HG03457 (cell line): ENCODE data around the gene GRP.

Experiments
- ATAC-seq: cut with Tn5 transposase; IDR thresholded peaks from one replicate; pipeline ENCODE4 v1.9.1; 2021; ENCODE audit warnings: moderate number of reproducible peaks; ENCODE audit not compliant: unreplicated experiment

Gene GRP

DNA sequence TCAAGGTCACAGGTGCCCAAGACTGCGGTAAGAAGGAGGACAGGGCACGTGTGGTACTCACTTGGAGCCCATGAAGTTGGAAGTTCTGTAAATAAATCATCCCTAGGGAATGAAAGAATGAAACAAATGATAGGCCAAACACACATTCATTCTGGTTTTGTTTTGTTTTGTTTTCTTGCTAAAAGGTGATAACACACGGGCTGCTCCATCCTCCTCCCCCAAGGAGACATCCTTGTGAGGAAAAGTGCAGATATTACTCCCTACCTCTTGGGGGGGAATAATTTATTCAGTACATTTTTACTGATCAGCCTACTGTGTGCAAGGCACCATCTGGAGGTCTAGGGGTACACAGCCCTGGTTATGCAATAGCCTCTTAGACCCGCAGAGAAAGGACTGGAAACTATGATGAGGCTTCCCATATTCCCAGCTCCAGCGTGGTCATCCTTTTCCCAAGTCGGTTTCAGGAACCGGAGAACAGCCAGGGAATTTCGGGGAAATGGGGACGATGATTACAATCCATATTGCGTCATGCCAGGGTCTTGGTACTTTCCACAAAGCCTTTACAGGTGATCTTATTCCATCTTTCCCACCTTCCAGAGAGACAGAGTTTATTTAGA lies 47.0 kb downstream of the GRP start:
- no peak for ATAC-seq

DNA sequence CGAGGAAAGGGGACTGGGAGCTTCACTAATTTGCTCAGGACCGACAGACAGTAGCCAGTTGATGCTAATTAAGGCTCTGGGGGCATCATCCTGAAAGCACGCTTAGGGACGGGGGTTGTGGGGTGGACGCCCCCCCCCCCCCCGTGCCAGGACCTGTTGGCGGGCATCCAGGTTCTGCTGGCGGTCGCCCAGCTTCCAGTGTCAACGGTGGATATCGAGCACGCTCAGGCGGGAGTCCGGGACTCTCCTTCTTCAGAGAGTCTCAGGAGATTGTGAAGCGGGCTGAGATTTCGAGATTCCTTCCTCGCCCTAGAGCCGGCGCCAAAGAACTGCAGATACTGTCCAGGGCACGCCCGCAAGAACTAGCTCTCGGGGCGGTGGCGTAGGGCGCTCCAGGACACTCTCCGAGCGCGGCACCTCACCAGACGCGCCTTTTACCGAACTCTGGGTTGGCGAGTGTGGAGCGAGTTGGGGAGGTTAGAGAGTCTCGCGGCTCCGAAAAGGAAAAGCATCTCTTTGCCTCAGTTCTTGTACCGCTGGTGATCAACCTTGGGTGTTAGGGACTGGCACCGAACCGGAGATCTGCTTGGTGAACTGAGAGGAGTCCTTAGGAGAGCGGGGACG lies 47.7 kb downstream of the GRP start:
- no peak for ATAC-seq

DNA sequence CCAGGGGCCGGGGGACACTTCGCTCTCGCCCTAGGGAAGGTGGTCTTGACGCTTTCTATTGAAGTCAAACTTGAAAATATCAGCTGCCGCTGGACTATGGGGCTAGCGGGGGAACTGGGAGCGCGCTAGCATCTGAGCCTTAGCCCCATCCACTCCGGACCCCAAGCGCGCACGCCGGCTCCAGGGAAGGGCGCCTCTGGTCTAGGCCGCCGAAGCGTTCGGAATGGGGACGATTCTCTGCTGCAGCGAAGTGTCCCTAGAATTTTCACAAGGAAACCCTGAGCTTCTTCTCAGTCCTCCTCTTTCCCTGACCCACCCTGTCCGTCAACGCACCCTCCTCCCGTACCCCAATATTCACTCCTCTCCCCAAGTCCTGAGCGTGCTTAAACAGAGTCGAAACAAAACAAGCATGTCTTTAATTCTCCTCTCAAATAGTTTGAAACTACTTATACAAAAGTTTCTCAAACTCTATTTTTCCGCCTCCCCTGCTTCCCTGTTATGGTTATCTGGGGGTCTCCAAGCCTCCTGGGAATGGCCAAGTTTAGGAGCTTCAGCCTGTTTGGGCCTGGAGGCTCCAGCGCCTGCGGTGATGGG lies 48.3 kb downstream of the GRP start:
- no peak for ATAC-seq

DNA sequence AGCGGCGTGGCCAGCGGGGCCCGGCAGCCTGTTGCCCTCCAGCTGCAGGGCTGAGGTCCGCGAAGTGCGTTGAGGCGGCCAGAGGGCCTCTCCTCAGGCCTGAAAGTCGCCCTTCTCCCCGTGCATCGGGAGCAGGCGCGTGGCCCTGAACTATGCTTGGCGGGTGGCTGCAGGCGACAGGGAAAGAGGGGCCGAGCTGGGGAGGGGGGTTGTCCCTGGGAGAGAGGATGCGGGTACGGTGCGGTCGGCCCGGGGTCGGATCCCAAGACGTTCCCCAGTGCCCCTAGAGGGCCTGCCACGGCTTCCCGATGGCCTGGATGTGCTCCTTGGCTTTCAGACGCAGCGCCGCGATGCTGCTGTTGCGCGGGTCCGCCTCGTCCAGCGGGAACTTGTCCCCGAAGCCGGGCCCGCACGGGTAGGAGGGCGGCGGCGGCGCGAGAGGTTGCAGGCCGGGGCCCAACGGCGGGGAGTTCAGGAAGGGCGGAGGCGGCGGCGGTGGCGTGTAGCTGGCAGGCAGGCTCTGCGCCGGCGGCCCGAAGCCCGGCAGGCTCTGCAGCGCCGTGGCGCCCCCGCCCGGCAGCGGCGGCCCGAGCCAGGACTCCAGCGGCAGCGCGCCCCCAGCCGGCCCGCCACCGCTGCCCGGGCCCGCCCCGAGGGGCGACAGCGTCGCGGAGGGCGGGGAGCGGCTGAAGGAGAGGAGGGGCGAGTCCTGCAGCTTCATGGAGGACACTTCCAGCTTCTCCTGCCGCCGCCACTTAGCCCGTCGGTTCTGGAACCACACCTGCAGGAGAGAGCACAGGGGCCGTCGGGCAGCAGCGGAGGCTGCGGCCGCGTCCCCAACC lies 49.0 kb downstream of the GRP start:
- no peak for ATAC-seq

DNA sequence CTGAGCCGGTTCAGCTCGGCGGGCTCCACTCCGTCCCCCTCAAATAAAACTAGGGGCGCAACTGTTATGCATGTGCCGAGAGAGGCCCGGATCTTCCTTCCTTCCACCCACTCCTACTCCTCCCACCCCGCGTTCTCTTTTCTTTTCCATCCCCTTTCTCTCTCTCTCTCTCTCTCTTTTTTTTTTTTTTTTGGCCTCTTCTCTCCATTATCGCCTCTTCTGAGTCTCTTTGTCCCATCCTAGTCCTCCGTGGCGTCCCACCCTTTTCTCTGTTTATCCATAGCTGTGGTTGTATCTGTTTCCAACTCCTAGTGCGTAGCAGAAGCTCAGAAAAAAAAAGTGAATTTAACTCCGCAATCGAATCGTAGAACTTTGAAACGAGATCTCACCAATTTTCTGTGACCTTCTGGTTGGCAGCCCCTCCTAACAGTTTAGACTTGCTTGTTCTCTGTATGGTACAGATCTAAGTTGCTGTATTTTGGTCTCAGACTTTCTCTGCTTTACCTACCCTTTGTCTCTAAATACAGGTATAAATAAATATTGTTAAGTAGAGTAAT lies 49.7 kb downstream of the GRP start:
- no peak for ATAC-seq

DNA sequence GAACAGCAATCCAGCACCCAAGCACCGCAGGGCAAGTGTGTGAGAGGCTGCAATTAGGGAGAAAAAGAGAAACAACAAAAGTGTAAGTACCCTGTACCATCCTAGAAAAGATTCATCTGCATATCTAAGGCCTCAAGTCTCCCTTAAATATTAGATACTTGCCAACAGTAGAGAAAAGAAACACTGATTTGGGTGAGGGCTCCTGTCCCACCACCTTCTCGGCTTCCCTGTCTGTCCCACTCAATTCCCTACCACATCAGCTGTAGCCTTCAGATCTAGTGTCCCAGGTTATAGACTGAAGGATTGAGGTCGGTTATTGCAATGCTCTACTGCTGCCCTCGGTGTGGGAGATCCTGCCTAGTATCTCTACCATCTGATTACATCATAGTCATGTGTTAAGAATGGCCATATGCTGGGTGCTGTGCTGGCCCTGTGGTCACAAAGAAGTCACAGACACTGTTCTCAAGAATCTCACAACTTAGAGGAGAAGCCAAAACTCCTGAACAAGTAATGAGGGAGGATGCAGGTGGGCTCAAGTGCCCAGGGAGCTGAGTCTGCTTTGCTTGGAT lies 50.8 kb downstream of the GRP start:
- ATAC-seq = no peak

- no peak for ATAC-seq
Measured at GRCh38 chr18:59271606-59272220, 51.8 kb downstream of the GRP start.

DNA sequence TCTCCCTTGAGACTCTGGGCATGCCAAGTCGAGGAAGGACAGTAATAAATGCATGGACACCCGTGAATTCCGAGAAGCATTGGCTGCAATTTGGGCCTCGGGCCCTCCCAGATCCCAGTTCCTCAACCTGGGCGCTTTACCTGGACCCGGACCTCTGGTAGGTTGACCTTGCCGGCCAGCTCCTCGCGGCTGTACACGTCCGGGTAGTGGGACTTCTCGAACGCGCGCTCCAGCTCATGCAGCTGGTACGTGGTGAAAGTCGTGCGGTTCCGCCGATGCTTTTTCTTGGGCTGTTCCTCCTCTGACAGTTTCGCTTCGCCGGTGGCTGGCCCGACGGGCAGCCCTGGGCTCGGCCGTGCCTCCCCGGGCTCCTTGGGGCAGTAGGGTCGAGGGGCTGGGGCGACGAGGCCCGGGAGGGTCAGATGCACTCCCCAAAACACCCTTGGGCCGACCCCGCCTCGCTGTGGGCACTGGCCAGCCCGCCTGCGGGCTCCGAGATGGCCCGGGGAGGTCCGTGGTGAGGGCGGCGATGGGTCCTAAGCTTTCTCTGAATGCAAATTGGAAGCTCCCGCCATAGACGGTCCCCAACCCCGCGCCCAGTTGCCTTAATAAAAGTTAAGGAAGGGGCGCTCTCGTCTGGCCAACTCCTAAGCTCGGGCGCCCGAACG lies 52.4 kb downstream of the GRP start:
- ATAC-seq = no peak

DNA sequence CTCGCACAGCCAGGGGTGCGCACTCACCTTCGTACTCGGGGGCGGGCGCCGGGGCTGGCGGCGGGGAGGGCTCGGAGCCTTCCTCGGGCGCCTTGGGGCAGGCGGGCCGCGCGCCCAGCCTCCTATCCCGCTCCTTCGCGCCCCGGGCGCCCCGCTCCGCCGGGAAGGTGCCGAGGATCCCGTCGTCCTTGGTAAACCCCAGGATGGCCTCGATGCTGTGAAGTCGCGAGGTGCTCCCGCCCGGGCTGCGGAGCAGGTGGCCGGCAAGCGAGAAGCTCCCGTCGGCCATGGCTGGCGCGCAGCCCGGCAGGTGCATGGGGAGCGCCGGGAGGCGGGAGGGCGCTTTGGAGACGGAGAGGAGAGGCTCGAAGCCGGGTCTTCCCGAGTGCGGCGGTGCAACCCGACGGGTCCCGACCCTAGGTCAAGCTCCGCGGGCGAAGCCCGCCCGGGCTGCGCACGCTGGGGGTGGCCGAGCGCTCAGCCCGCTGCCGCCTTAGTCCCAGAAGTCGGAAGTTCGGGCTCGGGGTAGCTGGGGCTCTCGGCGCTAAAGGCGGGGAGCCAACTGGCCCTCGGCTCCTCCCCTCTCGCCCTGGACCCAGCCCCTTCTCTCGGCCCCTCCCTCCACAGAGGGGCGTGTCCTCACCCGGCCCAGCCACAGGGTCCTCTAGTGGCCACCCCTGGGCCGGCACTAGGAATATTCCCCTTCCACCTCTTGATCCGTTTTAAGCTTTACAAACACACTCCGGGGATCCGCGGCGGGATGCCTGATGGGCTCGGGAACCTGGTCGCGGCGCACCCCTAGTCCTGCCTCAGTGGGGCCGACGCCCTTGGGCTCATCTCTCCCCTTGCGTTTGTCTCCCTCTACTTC lies 53.2 kb downstream of the GRP start, which contains the start of gene RAX:
TSS of gene RAX (minus strand) at position 564 of the 868 bp plus-strand sequence. CDS start at position 316, 248 bp downstream.
- no peak for ATAC-seq

- no peak for ATAC-seq
Measured at GRCh38 chr18:59273759-59274532, 54.0 kb downstream of the GRP start.

DNA sequence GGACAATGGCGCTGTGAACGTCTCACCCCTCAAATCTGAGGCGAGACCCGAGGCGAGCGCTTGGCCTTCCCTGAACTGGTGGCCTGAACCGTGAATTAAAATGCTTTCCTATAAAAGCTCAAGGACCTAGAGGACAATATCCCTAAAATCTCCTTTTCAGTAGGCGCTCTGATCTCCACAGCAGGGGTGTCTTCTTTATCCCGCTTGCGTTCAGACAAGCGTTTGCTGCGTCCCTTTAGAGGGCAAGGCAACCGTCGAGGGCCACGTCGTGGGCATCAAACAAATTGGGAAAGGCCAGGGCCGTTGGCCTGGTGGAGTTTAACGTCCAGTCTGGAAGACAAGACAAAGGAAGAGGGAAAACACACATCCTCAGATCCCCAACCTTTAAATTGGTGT lies 54.6 kb downstream of the GRP start:
- no peak for ATAC-seq

DNA sequence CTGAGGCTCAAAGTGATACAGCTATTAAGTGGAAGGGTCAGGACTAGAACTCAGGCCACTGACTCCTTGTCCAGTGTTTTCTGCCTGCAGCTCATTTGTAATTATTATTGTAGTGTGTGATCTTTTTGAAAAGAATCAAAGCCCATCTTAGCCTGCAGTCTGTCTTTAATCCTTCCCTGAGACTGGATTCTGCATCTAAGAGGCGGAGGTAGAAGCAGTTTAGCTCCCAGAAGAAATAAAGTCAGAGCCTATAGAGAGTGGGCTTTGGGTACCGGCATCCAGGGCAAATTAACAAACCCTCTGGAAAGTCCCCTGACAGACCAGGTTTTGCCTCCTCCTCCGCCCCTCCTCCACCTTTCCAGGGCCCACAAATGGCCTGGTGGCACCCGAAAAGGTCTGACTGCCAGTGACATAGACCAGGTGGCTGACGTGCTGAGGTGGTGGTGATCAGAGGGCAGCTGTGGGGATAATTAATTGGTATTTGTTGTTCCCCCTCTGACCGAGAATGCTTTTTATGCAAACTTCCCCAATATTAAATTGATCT lies 55.5 kb downstream of the GRP start:
- no peak for ATAC-seq

DNA sequence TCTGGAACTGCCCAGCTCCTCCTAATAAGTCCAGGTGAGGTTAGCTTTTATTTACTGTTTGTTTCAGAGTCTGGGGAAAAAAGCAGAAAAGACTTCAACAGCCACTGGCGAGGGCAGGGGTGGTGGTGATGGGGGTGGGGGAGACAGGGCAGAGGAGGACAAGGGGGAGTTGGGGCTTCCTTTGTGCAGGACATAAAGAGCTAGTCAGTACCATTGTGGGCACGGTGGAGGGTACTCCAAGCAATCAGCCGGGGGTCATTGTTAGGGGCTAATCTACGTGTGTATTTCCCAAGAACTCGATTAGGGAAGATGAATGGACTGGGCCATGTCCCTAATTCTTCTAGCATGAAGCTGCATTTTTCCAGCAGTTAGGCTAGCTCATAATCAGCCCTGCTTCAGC lies 56.1 kb downstream of the GRP start:
- no peak for ATAC-seq

GRCh38 chr18:59278793-59279192 lies 58.8 kb downstream of the GRP start:
- ATAC-seq = no peak

DNA sequence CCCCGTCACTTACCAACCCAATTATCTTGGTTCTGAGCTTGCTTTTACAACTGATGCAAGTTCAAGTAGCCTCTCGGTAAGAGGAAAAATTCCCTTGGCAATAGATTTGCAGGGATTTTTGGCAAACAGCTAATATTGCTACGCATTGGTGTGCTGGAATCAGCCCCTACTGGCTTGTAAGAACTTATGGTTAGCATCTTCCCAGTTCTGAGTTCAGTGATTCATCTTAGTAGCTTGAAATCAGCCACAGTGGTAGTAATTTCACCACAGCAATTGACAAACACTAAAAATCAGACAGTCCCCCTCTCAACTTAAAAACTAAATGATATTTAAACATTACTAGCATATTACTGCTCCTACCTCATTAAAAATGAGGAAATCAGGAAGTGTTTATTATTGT lies 59.2 kb downstream of the GRP start:
- ATAC-seq = no peak

DNA sequence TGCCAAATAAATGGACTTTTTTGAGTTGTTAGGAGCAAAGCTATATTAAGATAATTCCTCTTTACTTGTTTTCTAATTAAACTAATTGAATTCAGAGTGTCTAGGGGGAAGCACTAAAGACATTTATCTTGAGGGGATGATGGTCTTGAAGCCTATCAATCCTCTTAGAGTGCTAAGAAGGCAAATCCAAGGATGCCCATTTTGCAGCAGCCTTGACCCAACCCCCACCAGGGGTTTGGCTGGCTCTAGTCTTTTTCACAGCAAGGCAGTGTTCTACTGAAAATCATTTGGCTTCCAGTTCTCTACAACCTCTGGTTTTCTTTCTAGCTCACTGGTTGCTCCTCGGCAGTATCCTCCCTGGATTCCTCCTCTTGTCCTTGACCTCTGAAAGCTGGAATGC lies 59.8 kb downstream of the GRP start:
- no peak for ATAC-seq
